Stimulated activated naive B cell treated with anti-CD40 and anti-IgM and Interleukin-4, amounts not matched to agents 10 μg/mL and 1 μg/mL and 100 μg/mL, for 72 hours (primary cell): ENCODE data around the gene MACROD1.

ENCODE experiments used
- ATAC-seq, 2 donors: fragments of 150-1000 bp; cut with Tn5 transposase; replicated peaks; 2 replicates each; pipeline ENCODE4 v1.10.0; 2021; ENCODE audit warnings: moderate library complexity in 1 of 2
- DNase-seq: peaks from one replicate; pipeline ENCODE4 v3.0.0; 2021
- H3K27ac Mint-ChIP-seq: one replicate; pipeline ENCODE4 v1.8.0; 2022; ENCODE audit warnings: mild to moderate bottlenecking, mixed read lengths
- H3K27me3 Mint-ChIP-seq, 2 donors: one replicate each; pipeline ENCODE4 v1.8.0; 2022; ENCODE audit warnings: mixed read lengths in 2 of 2
- H3K36me3 Mint-ChIP-seq, 2 donors: one replicate each; pipeline ENCODE4 v1.8.0; 2022; ENCODE audit warnings: mixed read lengths in 2 of 2, mild to moderate bottlenecking in 1 of 2
- H3K4me1 Mint-ChIP-seq, 2 donors: one replicate each; pipeline ENCODE4 v1.8.0; 2022; ENCODE audit warnings: mixed read lengths in 2 of 2, mild to moderate bottlenecking in 1 of 2
- H3K4me3 Mint-ChIP-seq, 2 donors: one replicate each; pipeline ENCODE4 v1.8.0; 2022; ENCODE audit warnings: mild to moderate bottlenecking in 2 of 2, mixed read lengths in 2 of 2, moderate library complexity in 1 of 2
- H3K9me3 Mint-ChIP-seq, 2 donors: one replicate each; pipeline ENCODE4 v1.8.0; 2022; ENCODE audit warnings: mixed read lengths in 2 of 2, mild to moderate bottlenecking in 1 of 2

Gene MACROD1

GRCh38 chr11:64202992-64203391 is 37.1 kb upstream of the MACROD1 start:
- H3K36me3 Mint-ChIP-seq = peaks cover 51 to 67% of the 10 kb centered on the region in 2 donors
- H3K9me3 Mint-ChIP-seq = no peaks in the 10 kb centered on the region
- no peak overlapping the region for H3K27ac Mint-ChIP-seq
- H3K4me1 Mint-ChIP-seq = peaks cover 30 to 49% of the 10 kb centered on the region in 2 donors
- H3K27me3 Mint-ChIP-seq = no peaks in the 10 kb centered on the region
- H3K4me3 Mint-ChIP-seq = no peak overlapping the region
- no peak for DNase-seq
- ATAC-seq = no peak

GRCh38 chr11:64201543-64201942 is 35.6 kb upstream of the MACROD1 start:
- no peaks in the 10 kb centered on the region for H3K27me3 Mint-ChIP-seq
- H3K4me3 Mint-ChIP-seq = no peak overlapping the region
- peaks cover 29 to 42% of the 10 kb centered on the region in 2 donors for H3K4me1 Mint-ChIP-seq
- no peaks in the 10 kb centered on the region for H3K9me3 Mint-ChIP-seq
- H3K36me3 Mint-ChIP-seq = peaks cover 43 to 61% of the 10 kb centered on the region in 2 donors
- DNase-seq = no peak
- no peak for ATAC-seq
- H3K27ac Mint-ChIP-seq = no peak overlapping the region

- DNase-seq = no peak
- H3K4me1 Mint-ChIP-seq = peaks cover 10 to 12% of the 10 kb centered on the region in 2 donors
- peaks cover 31 to 55% of the 10 kb centered on the region in 2 donors for H3K36me3 Mint-ChIP-seq
- H3K9me3 Mint-ChIP-seq = no peaks in the 10 kb centered on the region
- H3K27me3 Mint-ChIP-seq = no peaks in the 10 kb centered on the region
- no peak for ATAC-seq
- no peak overlapping the region for H3K27ac Mint-ChIP-seq
- H3K4me3 Mint-ChIP-seq = no peak overlapping the region
Observed at GRCh38 chr11:64198511-64198910, 32.6 kb upstream of the MACROD1 start.

- Mint-ChIP-seq H3K4me1 (peaks cover 4 to 6% of the 10 kb centered on the region in 2 donors), H3K27me3 (no peaks in the 10 kb centered on the region), H3K4me3 (no peak overlapping the region), H3K9me3 (no peaks in the 10 kb centered on the region), H3K36me3 (peaks cover 30 to 48% of the 10 kb centered on the region in 2 donors), H3K27ac (peak overlapping the region; percentile 71)
- DNase-seq (no peak), ATAC-seq (no peak)
Observed at GRCh38 chr11:64196626-64197025, 30.7 kb upstream of the MACROD1 start.

- Mint-ChIP-seq H3K4me3 (no peak overlapping the region), H3K9me3 (no peaks in the 10 kb centered on the region), H3K4me1 (peaks cover 4 to 16% of the 10 kb centered on the region in 2 donors), H3K36me3 (peaks cover 23 to 37% of the 10 kb centered on the region in 2 donors), H3K27me3 (no peaks in the 10 kb centered on the region), H3K27ac (no peak overlapping the region)
- DNase-seq (no peak), ATAC-seq (no peak)
Observed at GRCh38 chr11:64192434-64192833, 26.5 kb upstream of the MACROD1 start.

GRCh38 chr11:64186492-64187165 is 20.7 kb upstream of the MACROD1 start:
- Mint-ChIP-seq H3K9me3 (no peaks in the 10 kb centered on the region), H3K4me3 (no peak overlapping the region), H3K36me3 (peaks cover 6 to 13% of the 10 kb centered on the region in 2 donors), H3K27ac (no peak overlapping the region), H3K4me1 (peaks cover 17 to 45% of the 10 kb centered on the region in 2 donors), H3K27me3 (no peaks in the 10 kb centered on the region)
- no peak for ATAC-seq
- DNase-seq = no peak

GRCh38 chr11:64185693-64186491 is 20.0 kb upstream of the MACROD1 start, which contains the start of gene STIP1:
Gene STIP1, plus strand, starts transcription at chr11:64186171. Its CDS starts 91 bp downstream, at chr11:64186262.
- ATAC-seq = peak; percentile 84 to 87
- H3K27me3 Mint-ChIP-seq = no peaks in the 10 kb centered on the region
- H3K27ac Mint-ChIP-seq = peak within 1 kb of the TSS; percentile 98
- H3K4me3 Mint-ChIP-seq = peak within 1 kb of the TSS in 1 of 2 donors; percentile 98
- peak; percentile 99 for DNase-seq
- H3K4me1 Mint-ChIP-seq = peaks cover 22 to 48% of the 10 kb centered on the region in 2 donors
- no peaks in the 10 kb centered on the region for H3K9me3 Mint-ChIP-seq
- H3K36me3 Mint-ChIP-seq = peaks cover 5 to 13% of the 10 kb centered on the region in 2 donors

- no peak for DNase-seq
- peak overlapping the region in 1 of 2 donors; percentile 98 for H3K4me3 Mint-ChIP-seq
Observed at GRCh38 chr11:64185175-64185692, 19.3 kb upstream of the MACROD1 start.

GRCh38 chr11:64183890-64184289 is 18.0 kb upstream of the MACROD1 start:
- peaks cover 2 to 9% of the 10 kb centered on the region in 2 donors for H3K36me3 Mint-ChIP-seq
- ATAC-seq (no peak), DNase-seq (no peak)
- peak overlapping the region in 1 of 2 donors; percentile 39 for H3K4me3 Mint-ChIP-seq
- peaks cover 26 to 50% of the 10 kb centered on the region in 2 donors for H3K4me1 Mint-ChIP-seq
- no peaks in the 10 kb centered on the region for H3K9me3 Mint-ChIP-seq
- H3K27me3 Mint-ChIP-seq = no peaks in the 10 kb centered on the region
- no peak overlapping the region for H3K27ac Mint-ChIP-seq

More at GRCh38 chr11:64185175-64185692, 19.3 kb upstream of the MACROD1 start:
- Mint-ChIP-seq H3K36me3 (peaks cover 5 to 13% of the 10 kb centered on the region in 2 donors), H3K9me3 (no peaks in the 10 kb centered on the region), H3K4me1 (peaks cover 26 to 49% of the 10 kb centered on the region in 2 donors), H3K27ac (peak overlapping the region; percentile 98), H3K27me3 (no peaks in the 10 kb centered on the region)
- peak; percentile 10 to 12 for ATAC-seq

GRCh38 chr11:64181506-64182411 is 15.8 kb upstream of the MACROD1 start:
- peak overlapping the region; percentile 76 for H3K27ac Mint-ChIP-seq
- ATAC-seq (no peak), DNase-seq (peak; percentile 41)
- no peaks in the 10 kb centered on the region for H3K27me3 Mint-ChIP-seq
- peaks cover 0 to 4% of the 10 kb centered on the region in 2 donors for H3K9me3 Mint-ChIP-seq
- H3K4me1 Mint-ChIP-seq = peaks cover 35 to 62% of the 10 kb centered on the region in 2 donors
- peaks cover 7 to 17% of the 10 kb centered on the region in 2 donors for H3K36me3 Mint-ChIP-seq
- H3K4me3 Mint-ChIP-seq = peak overlapping the region; percentile 47 to 56

GRCh38 chr11:64180891-64181290 is 15.0 kb upstream of the MACROD1 start:
- Mint-ChIP-seq H3K4me1 (peaks cover 35 to 62% of the 10 kb centered on the region in 2 donors), H3K9me3 (peaks cover 0 to 4% of the 10 kb centered on the region in 2 donors), H3K36me3 (peaks cover 5 to 14% of the 10 kb centered on the region in 2 donors), H3K4me3 (no peak overlapping the region), H3K27me3 (no peaks in the 10 kb centered on the region), H3K27ac (no peak overlapping the region)
- DNase-seq (no peak), ATAC-seq (no peak)

GRCh38 chr11:64178951-64179639 is 13.2 kb upstream of the MACROD1 start:
- peaks cover 5 to 15% of the 10 kb centered on the region in 2 donors for H3K36me3 Mint-ChIP-seq
- no peaks in the 10 kb centered on the region for H3K27me3 Mint-ChIP-seq
- peaks cover 34 to 55% of the 10 kb centered on the region in 2 donors for H3K4me1 Mint-ChIP-seq
- peaks cover 0 to 4% of the 10 kb centered on the region in 2 donors for H3K9me3 Mint-ChIP-seq
- no peak overlapping the region for H3K4me3 Mint-ChIP-seq
- H3K27ac Mint-ChIP-seq = no peak overlapping the region
- ATAC-seq = no peak
- DNase-seq = no peak

- Mint-ChIP-seq H3K4me1 (peaks cover 30 to 50% of the 10 kb centered on the region in 2 donors), H3K27ac (peak overlapping the region; percentile 62), H3K9me3 (peaks cover 0 to 4% of the 10 kb centered on the region in 2 donors), H3K36me3 (peaks cover 5 to 21% of the 10 kb centered on the region in 2 donors), H3K4me3 (peak overlapping the region in 1 of 2 donors; percentile 11), H3K27me3 (no peaks in the 10 kb centered on the region)
- DNase-seq (peak; percentile 26), ATAC-seq (peak; percentile 85 to 89)
Observed at GRCh38 chr11:64178203-64178602, 12.3 kb upstream of the MACROD1 start.
